Measurements from ENCODE around the gene LMAN1L.
A peak's percentile ranks its signal among the peaks of the same experiment; 100 is the strongest.

Gene LMAN1L

GRCh38 chr15:74838746-74839525, 26.3 kb downstream of the LMAN1L start:
- no peak for TF ChIP-seq CTCF (IDR thresholded peaks at IDR 0.05; ENCODE audit: borderline replicate concordance, insufficient read depth, low read depth, low read length)
- H3K4me3 ChIP-seq (ENCODE audit: low read depth, low read length) = no peak overlapping the region

DNA sequence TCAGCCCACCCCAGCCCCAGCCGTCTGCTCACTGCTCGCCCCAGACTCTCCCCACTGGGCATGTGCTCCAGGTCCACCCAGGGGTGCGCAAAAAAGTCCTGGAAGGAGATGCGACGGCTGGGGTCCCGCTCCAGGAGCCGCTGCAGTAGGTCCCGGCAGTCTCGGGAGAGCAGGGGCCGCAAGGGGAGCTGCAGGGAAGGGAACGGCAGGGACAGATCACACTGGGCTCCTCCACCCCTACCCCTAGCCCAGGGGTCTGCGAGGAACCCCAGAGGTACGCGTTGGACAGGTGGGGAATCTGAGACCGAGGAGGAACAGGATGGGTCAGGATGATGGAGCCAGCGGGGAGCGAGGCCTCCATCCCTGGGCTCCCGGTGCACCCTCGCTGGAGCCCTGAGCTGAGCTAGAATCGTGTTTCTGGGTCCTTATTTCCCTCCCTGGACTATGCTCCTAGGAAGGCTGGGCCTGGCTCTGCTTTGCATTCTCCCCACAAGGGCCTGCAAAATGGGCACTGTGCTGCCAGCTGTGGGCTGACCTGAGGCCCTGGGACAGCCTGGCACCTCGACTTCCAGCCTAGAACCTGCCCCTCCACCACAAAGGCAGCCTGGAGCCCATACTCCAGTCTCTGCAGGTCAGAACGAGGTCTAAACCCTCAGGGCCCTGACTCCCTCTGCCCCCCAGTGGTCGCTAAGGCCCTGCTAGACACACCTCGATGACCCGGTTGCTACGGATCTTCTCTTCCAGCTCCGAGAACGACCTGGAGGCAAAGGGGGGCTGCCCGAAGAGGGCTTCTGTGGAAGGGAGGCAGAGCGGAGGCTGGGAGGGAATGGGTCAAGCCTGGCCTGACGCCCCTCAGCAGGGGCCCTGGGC, 27.1 kb downstream of the LMAN1L start:
- H3K4me3 ChIP-seq (ENCODE audit: low read depth, low read length) = no peak overlapping the region
- TF ChIP-seq CTCF (IDR thresholded peaks at IDR 0.05; ENCODE audit: borderline replicate concordance, insufficient read depth, low read depth, low read length) = 0 out of 2 replicates have a peak, but pooled peaks have one; percentile 29

GRCh38 chr15:74840851-74841775, 28.5 kb downstream of the LMAN1L start:
- no peak for TF ChIP-seq CTCF (IDR thresholded peaks at IDR 0.05; ENCODE audit: borderline replicate concordance, insufficient read depth, low read depth, low read length)
- H3K4me3 ChIP-seq (ENCODE audit: low read depth, low read length) = no peak overlapping the region

DNA sequence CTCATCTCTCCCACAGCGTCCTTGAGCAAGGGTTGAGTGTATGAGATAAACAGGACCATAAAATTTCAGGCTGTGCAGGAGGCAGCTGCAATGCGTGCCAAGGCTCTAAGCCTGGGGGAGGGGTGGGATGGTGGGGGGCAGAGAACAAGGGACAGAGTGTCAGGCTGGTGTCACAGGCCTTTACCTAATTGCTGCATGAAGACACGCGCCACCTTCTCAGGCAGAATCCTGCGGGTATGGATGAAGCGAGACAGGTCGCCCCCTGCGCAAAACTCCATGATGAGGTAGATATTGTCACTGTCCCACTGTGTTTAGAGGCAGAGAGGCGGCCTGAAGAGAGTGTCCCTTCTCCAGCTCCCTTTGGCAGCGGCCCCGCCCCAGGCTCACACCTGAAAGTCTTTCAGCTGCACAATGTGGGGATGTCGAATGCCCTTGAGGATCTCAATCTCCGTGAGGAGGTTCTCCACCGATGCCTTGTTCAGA, 29.3 kb downstream of the LMAN1L start:
- peak overlapping the region; percentile 75 for H3K4me3 ChIP-seq (ENCODE audit: low read depth, low read length)
- no peak for TF ChIP-seq CTCF (IDR thresholded peaks at IDR 0.05; ENCODE audit: borderline replicate concordance, insufficient read depth, low read depth, low read length)

GRCh38 chr15:74842581-74843444, 30.2 kb downstream of the LMAN1L start, which contains the start of gene ULK3:
TSS of gene ULK3 (minus strand) at chr15:74843156. CDS start at chr15:74843105, 51 bp downstream.
- peak within 1 kb of the TSS; percentile 75 for H3K4me3 ChIP-seq (ENCODE audit: low read depth, low read length)
- peak; percentile 68 for TF ChIP-seq CTCF (IDR thresholded peaks at IDR 0.05; ENCODE audit: borderline replicate concordance, insufficient read depth, low read depth, low read length)

DNA sequence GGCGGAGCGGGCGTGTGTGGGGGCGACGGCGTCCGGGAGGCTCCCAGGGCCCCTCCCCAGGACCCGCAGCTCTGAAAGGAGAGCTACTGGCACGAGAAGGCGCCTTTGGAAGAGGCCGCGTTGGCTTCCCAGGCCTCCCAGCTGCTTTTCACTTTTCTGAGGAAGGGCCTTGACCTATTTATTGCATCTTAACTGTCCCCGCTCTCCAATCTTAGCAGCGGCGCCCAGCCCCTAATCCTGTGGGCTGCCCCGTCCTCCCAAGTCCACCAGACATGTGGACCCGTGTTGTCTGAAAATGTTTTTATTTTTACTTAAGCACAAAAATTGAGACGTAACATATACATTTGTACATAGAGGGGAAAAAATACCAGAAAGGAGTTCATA, 30.8 kb downstream of the LMAN1L start:
- no peak for TF ChIP-seq CTCF (IDR thresholded peaks at IDR 0.05; ENCODE audit: borderline replicate concordance, insufficient read depth, low read depth, low read length)
- peak overlapping the region; percentile 51 for H3K4me3 ChIP-seq (ENCODE audit: low read depth, low read length)

All from GM12875 (cell line).